GM19328 (cell line): ENCODE measurements around the gene CD300LG.
"Not testable (repeated sequence)": the region's sequence is repeated elsewhere in the genome, so short reads cannot be mapped to it uniquely, and the experiment has no call there.

Experiments
- ATAC-seq: cut with Tn5 transposase; IDR thresholded peaks from one replicate; pipeline ENCODE4 v1.9.1; 2021; ENCODE audit warnings: mild to moderate bottlenecking, moderate library complexity; ENCODE audit not compliant: unreplicated experiment

CD300LG gene

DNA sequence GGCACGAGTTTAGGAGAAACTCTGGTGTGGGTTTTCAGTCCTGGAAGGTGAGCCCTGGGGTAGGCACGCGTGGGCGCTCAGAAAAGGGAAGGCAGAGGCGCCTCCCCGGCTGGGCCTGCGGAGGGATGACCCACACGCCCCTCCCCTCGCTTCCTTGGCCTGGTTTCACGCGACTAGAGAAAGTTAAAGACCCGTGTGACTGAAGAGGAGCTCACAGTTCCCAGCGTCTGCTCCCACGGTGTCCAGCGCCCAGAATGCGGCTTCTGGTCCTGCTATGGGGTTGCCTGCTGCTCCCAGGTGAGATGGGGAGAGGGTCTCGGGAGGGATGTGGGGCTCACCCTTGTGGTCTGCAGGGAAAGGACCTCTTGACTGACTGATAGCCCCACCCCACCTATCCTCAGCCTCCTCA lies at the start of gene CD300LG:
Gene CD300LG (plus strand): TSS at position 214 of the 409 bp plus-strand sequence. CDS start 41 bp downstream, at position 255.
- ATAC-seq, result no peak

DNA sequence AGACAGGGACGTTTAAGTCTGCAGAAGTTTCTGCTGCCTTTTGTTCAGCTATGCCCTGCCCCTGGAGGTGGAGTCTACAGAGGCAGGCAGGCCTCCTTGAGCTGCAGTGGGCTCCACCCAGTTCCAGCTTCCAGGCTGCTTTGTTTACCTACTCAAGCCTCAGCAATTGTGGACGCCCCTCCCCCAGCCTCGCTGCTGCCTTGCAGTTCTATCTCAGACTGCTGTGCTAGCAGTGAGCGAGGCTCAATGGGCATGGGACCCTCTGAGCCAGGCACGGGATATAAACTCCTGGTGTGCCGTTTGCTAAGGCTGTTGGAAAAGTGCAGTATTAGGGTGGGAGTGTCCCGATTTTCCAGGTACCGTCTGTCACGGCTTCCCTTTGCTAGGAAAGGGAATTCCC lies 49.0 kb upstream of the CD300LG start:
- ATAC-seq, result not testable (repeated sequence)

- no peak for ATAC-seq
Observed at GRCh38 chr17:43799047-43799446, 47.9 kb upstream of the CD300LG start.

GRCh38 chr17:43800736-43801135 lies 46.2 kb upstream of the CD300LG start:
- ATAC-seq, result no peak

GRCh38 chr17:43801844-43802243 lies 45.1 kb upstream of the CD300LG start:
- ATAC-seq, result no peak

- ATAC-seq, result no peak
Observed at GRCh38 chr17:43803758-43804157, 43.2 kb upstream of the CD300LG start.

- no peak for ATAC-seq
Observed at GRCh38 chr17:43805117-43805516, 41.9 kb upstream of the CD300LG start.

DNA sequence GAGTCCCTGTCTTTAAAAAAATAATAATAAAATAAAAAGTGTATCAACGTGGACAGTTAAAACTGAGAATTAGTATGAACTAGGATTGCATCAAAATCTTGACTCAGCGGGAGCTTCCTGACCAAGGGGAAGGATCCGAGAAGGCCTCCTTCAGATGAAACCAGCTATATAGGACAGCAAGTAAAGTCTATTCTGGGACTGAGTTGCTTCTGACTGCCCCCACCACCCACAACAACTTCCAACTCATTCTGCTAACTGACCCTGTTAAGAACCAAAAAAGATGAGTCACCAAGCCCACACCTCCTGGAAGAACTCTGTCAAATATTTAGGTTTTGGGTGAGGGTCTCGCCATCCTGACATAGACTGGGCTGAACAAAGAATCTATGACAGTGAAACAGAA lies 38.9 kb upstream of the CD300LG start:
- no peak for ATAC-seq

DNA sequence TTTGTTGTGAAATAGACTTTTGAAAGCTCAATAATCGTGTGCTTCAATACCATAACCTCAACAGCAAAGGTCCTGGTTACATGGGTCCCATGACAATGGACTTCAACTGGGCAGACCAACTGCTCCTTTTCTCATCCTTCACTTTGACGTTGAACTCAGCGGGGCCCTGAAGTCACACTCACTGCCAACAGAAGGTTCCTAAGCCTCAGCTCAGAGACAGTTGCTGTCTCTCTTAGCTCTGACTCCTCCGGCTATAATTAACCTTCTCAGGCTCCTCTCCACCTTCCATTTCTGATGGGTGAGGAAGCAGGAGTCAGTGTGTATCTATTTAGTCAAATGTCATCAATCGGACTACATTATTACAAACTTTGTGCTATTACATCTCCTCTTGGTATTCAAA lies 37.9 kb upstream of the CD300LG start:
- ATAC-seq, result no peak

GRCh38 chr17:43810226-43810715 lies 36.7 kb upstream of the CD300LG start:
- ATAC-seq, result no peak

DNA sequence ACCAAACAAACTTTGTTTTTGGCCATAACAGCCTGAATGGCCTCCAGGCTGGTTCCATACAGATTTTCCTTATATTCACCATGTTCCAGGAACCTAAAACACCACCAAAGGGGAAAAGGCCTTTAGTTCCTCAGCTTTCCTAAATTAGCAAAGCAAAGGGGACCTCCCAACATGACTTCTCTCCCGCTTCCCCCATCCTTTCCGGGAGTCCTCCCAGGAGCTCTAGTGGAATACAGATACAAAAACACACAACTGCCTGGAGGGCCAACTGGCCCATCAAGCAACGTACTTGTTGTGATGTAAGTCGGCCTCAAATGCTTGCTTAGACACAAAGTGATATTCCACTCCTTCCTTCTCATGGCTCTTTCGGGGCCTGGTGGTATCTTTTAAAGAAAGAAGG lies 36.2 kb upstream of the CD300LG start:
- no peak for ATAC-seq

- ATAC-seq, result no peak
Observed at GRCh38 chr17:43812396-43813265, 34.3 kb upstream of the CD300LG start.

GRCh38 chr17:43813386-43813785 lies 33.6 kb upstream of the CD300LG start:
- no peak for ATAC-seq

- ATAC-seq, result no peak
Observed at GRCh38 chr17:43814026-43814425, 33.0 kb upstream of the CD300LG start.

DNA sequence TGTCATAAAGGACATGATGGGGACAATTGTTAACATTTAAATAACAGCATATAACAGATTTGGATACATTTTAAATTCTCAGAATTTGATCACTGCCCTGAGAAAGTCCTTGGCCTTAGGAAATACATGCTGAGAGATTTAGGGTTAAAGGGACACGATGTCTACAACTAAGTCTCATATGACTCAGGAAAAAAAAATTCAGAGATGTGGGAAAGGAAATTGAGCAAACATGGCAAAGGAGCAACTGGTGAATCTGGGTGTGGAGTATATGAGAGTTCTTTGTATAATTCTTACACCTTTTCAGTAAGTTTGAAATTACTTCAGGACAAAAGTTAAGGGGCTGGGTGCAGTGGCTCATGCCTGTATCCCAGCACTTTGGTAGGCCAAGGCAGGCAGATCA lies 32.3 kb upstream of the CD300LG start:
- ATAC-seq, result no peak

DNA sequence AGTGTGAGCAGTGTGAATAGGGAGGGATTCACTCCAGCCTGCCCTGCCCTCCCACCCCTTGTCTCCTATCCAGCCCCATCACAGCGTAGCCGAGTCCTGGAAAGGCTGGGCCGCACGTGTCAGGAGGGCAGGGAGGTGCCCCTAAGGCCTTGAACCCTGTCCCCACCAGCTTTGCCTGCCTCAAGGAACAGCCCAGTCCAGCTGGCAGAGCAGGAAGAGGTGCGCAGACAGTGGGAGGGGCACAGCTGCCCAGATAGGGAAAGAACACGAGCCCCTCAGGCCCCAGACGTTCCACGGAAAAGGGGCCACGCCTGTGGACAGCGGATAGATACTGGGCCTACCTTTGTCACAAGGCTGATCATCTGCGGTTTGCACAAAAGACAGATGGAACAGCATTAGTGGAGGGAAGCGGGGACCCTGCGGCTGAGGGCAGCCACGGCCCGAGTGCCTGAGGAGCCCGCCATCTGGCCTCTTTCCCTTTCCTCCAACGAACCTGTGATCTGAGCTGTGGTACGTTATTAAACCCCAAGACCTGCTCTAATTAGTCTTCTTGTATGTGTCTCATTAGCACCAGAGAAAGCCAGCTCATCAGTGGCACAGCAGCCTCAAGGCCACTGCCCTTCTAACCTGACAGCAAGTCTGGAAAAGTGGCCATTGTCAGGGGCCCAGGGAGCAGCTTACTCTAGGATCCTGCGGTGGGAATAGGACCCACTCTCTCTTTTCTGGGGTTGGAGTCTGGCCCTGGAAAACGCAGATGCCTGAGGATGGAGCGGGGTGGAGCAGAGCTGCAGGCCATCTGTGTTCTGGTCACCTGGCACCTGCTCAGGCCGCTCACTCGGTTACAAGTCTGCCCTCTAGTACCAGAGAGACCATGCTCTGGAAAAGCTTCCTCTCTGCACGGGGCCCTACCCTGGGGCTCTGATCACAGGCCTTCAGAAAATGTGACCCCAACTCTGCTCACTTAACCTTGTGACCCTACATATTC lies 30.3 kb upstream of the CD300LG start:
- ATAC-seq, result no peak

DNA sequence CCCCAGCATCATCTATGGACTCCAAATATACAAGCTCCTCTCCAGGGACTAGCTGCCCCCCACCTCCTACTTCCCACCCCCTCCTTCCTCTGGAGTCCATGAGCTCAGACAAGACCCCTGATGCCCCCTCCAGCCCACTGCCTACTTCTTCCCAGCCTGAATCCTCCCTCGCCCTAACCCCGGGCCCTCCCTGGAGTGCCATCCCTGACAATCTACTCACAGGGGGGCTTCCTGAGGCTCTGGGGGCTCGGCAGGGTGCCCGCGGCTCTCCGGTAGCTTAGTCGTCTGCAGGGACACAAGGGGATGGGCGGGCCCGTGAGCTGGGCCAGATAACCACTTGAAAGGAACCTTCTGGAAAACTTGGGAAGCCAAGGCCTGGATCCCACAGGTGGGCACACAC lies 29.1 kb upstream of the CD300LG start:
- no peak for ATAC-seq

DNA sequence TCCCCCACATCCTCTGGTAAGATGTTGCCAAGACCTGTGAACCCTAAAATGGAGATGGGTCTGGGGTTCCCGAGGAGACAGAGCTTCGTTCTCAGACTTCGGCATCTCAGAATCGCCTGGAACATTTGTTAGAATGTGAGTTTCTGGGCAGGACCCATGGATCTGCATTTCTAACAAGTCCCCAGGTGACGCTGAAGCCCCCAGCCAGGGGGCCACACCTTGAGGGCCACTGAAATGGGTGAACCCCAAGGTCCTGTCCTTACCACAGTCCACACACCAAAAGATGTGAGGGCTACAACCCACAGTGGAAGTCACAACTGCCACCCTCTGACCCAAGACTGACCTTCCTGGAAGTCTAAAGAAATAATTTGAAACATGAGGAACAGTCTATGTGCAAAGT lies 28.0 kb upstream of the CD300LG start:
- ATAC-seq, result no peak

GRCh38 chr17:43820759-43821158 lies 26.2 kb upstream of the CD300LG start:
- no peak for ATAC-seq

GRCh38 chr17:43822570-43823190 lies 24.3 kb upstream of the CD300LG start:
- no peak for ATAC-seq
